Measurements from ENCODE around the gene C9orf43. TPM values are rescaled to one million over a fixed set of nuclear protein-coding genes. Genes with fewer than 3 reads are reported as not detected.

C9orf43 gene
- total and polyA plus RNA-seq, 10 of the 15 experiments (the other 5 are each of a cell fraction or from before 2014, with no cell fraction given): 0.08 to 0.79 (median 0.55) TPM

- Histone ChIP-seq H3K27me3 (replicated peaks in 1 of 2; ENCODE audit: control insufficient read depth in 2 of 2, insufficient read depth in 2 of 2, low read length in 1 of 2) (no peaks in the 10 kb centered on the region), H3K4me2 (ENCODE audit: control insufficient read depth, insufficient read depth) (no peak overlapping the region), H3K4me1 (ENCODE audit: control insufficient read depth, insufficient read depth, low read length) (no peaks in the 10 kb centered on the region), H4K20me1 (ENCODE audit: control insufficient read depth, insufficient read depth) (no peaks in the 10 kb centered on the region; the same call in 1 of the 2 replicates), H3K9me3 (replicated peaks; ENCODE audit: control insufficient read depth, insufficient read depth, low read length) (no peaks in the 10 kb centered on the region), H3K9ac (ENCODE audit: control insufficient read depth, insufficient read depth, low read length) (no peak overlapping the region), H3K79me2 (ENCODE audit: control insufficient read depth, insufficient read depth, low read length) (no peaks in the 10 kb centered on the region), H2AFZ (ENCODE audit: control insufficient read depth, low read depth, low read length) (no peak overlapping the region), H3K27ac (ENCODE audit: control insufficient read depth, insufficient read depth) (no peak overlapping the region), H3K36me3 (ENCODE audit: control insufficient read depth in 2 of 2, insufficient read depth in 2 of 2, low read length in 1 of 2) (peaks cover 0 to 10% of the 10 kb centered on the region in 2 experiments; a peak in 3 of 4 replicates), H3K4me3 (no peak overlapping the region)
- intact Hi-C loops (cut with micrococcal nuclease; ENCODE audit: unreplicated experiment): no loop called here
- TF ChIP-seq HSF1 (IDR thresholded peaks at IDR 0.05; ENCODE audit: low read depth, low read length) (no peak), SMC3 (IDR thresholded peaks at IDR 0.05; ENCODE audit: borderline replicate concordance, low read length) (no peak), GABPA (IDR thresholded peaks at IDR 0.05; ENCODE audit: low read depth) (no peak), CREM (IDR thresholded peaks at IDR 0.05; ENCODE audit: low read depth) (no peak), HDAC2 (IDR thresholded peaks at IDR 0.05) (no peak), MLLT1 (IDR thresholded peaks at IDR 0.05) (no peak), IRF4 (IDR thresholded peaks at IDR 0.05; ENCODE audit: low read depth, low read length) (no peak)
- no peak for DNase-seq (ENCODE audit: low read depth, low spot score)
- in situ Hi-C loops (cut with MboI): no loop called here
- WGBS (ENCODE audit: insufficient coverage, insufficient replicate concordance, low lambda C conversion rate, missing lambda C conversion rate): 96% methylated on average over 13 of the region's 13 CpGs
- no peak for ATAC-seq
- RAD21 ChIA-PET (ENCODE audit: unreplicated experiment): no interaction called here
- POLR2A ChIA-PET: no interaction called here
- CTCF ChIA-PET: no interaction called here
- no peak for FAIRE-seq
- SMC1A ChIA-PET (ENCODE audit: uncharacterized antibody, unreplicated experiment): no interaction called here
- no TSS peak for BruUV-seq (replicated peaks)
Measured at GRCh38 chr9:113388833-113389232, 21.7 kb upstream of the C9orf43 start.
